ENCODE data around the gene HRH2.

HRH2 gene

DNA sequence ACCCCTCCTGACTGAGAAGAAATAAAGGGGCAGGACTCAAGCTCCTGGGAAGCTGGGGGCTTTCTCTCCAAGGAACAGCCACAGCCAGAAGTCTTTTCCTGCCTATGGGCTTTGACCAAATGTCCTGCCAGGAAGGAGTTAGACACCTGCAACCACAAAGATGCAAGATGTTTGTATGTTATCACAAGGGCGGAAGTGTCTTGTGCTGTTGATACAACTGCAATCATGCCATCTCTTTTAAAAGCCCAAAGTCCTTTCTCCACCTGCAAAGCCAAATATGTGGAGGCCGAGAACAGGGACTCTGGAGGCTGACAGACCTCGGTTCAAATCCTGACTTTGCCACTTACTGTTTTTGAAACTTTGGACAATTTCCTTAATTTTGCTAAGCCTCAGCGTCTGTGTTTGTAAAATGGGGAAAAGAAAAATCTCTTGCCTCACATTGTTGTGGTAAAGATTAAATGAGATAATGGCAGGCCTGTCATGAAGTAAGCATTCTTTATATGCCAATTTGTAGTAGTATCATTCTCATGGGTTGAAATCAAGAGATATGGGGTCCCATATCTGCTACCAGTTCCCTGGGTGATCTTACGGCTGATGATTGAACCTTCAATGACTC lies 17.0 kb downstream of the HRH2 start:
- Histone ChIP-seq H3K18ac (ENCODE audit: low read length) (no peak overlapping the region), H3K27ac (replicated peaks; ENCODE audit: low read length) (no peak overlapping the region), H3K9ac (ENCODE audit: low read depth, low read length, poor library complexity) (no peak overlapping the region), H2BK12ac (ENCODE audit: low read length) (no peak overlapping the region), H4K8ac (ENCODE audit: low read depth, low read length) (no peak overlapping the region), H3K4ac (ENCODE audit: low read length) (no peak overlapping the region), H3K79me1 (ENCODE audit: low read depth, low read length) (no peaks in the 10 kb centered on the region), H2AK5ac (ENCODE audit: low read depth, low read length) (no peak overlapping the region), H3K4me3 (ENCODE audit: low read length in 2 of 2) (no peak overlapping the region), H2BK5ac (ENCODE audit: low read length) (no peak overlapping the region), H4K91ac (ENCODE audit: low read depth, low read length, poor library complexity) (no peak overlapping the region), H3K36me3 (replicated peaks in 1 of 2; ENCODE audit: control insufficient read depth in 2 of 2, insufficient read depth in 2 of 2, low read length in 2 of 2) (no peaks in the 10 kb centered on the region), H3K23ac (ENCODE audit: low read depth, low read length, poor library complexity) (no peak overlapping the region), H3K14ac (ENCODE audit: low read length) (no peak overlapping the region), H2BK120ac (ENCODE audit: low read depth, low read length) (no peak overlapping the region), H3K4me2 (ENCODE audit: insufficient read depth, low read length, poor library complexity, severe bottlenecking) (no peak overlapping the region), H3K9me3 (replicated peaks in 1 of 2; ENCODE audit: control insufficient read depth in 2 of 2, insufficient read depth in 1 of 2, low read depth in 1 of 2, low read length in 2 of 2) (no peaks in the 10 kb centered on the region), H3K27me3 (ENCODE audit: control insufficient read depth in 3 of 3, insufficient read depth in 3 of 3, low read depth in 1 of 3, low read length in 3 of 3) (no peaks in the 10 kb centered on the region), H2AFZ (ENCODE audit: low read length) (no peak overlapping the region), H2BK15ac (ENCODE audit: low read length) (no peak overlapping the region), H3K4me1 (ENCODE audit: control insufficient read depth in 2 of 2, insufficient read depth in 1 of 2, low read depth in 1 of 2, low read length in 2 of 2) (peaks cover 0 to 2% of the 10 kb centered on the region in 2 donors)
- DNase-seq (ENCODE audit: low spot score): no peak
- WGBS, 2 donors (ENCODE audit: extremely low coverage in 2 of 2, insufficient read length in 2 of 2, insufficient replicate concordance in 1 of 2): no CpG with 5 or more reads among the region's 5 CpGs

DNA sequence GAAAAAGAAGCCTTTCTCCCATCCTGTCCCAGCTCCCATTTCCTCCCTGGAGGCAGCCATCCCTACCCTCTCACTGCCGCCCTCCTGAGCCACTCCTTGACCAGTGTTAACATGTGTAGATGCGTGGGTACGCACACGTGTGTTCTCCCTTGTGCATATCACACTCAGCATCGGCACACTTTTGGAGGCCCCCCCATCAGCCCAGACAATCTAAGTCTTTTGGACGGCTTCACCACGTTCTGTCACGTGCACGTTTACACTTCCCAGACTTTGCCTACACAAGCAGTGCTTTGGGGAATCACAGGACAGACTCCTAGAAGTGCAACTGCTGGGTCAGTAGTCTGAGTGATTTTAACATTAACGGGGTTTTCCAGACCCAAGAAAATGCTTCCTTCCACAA lies 18.0 kb downstream of the HRH2 start:
- Histone ChIP-seq H3K9ac (ENCODE audit: low read depth, low read length, poor library complexity) (no peak overlapping the region), H3K4me2 (ENCODE audit: insufficient read depth, low read length, poor library complexity, severe bottlenecking) (no peak overlapping the region), H2AK5ac (ENCODE audit: low read depth, low read length) (no peak overlapping the region), H3K18ac (ENCODE audit: low read length) (no peak overlapping the region), H3K36me3 (replicated peaks in 1 of 2; ENCODE audit: control insufficient read depth in 2 of 2, insufficient read depth in 2 of 2, low read length in 2 of 2) (no peaks in the 10 kb centered on the region), H3K27ac (replicated peaks; ENCODE audit: low read length) (no peak overlapping the region), H3K79me1 (ENCODE audit: low read depth, low read length) (no peaks in the 10 kb centered on the region), H3K14ac (ENCODE audit: low read length) (no peak overlapping the region), H3K27me3 (ENCODE audit: control insufficient read depth in 3 of 3, insufficient read depth in 3 of 3, low read depth in 1 of 3, low read length in 3 of 3) (peaks cover 0 to 9% (median 0%) of the 10 kb centered on the region in 3 experiments), H3K9me3 (replicated peaks in 1 of 2; ENCODE audit: control insufficient read depth in 2 of 2, insufficient read depth in 1 of 2, low read depth in 1 of 2, low read length in 2 of 2) (no peaks in the 10 kb centered on the region), H4K91ac (ENCODE audit: low read depth, low read length, poor library complexity) (no peak overlapping the region), H2BK120ac (ENCODE audit: low read depth, low read length) (no peak overlapping the region), H2BK15ac (ENCODE audit: low read length) (no peak overlapping the region), H4K8ac (ENCODE audit: low read depth, low read length) (no peak overlapping the region), H2BK5ac (ENCODE audit: low read length) (no peak overlapping the region), H2BK12ac (ENCODE audit: low read length) (no peak overlapping the region), H3K4ac (ENCODE audit: low read length) (no peak overlapping the region), H2AFZ (ENCODE audit: low read length) (no peak overlapping the region), H3K23ac (ENCODE audit: low read depth, low read length, poor library complexity) (no peak overlapping the region), H3K4me3 (ENCODE audit: low read length in 2 of 2) (no peak overlapping the region), H3K4me1 (ENCODE audit: control insufficient read depth in 2 of 2, insufficient read depth in 1 of 2, low read depth in 1 of 2, low read length in 2 of 2) (peaks cover 0 to 2% of the 10 kb centered on the region in 2 donors)
- DNase-seq (ENCODE audit: low spot score): no peak
- WGBS, 2 donors (ENCODE audit: extremely low coverage in 2 of 2, insufficient read length in 2 of 2, insufficient replicate concordance in 1 of 2): no CpG with 5 or more reads among the region's 10 CpGs

DNA sequence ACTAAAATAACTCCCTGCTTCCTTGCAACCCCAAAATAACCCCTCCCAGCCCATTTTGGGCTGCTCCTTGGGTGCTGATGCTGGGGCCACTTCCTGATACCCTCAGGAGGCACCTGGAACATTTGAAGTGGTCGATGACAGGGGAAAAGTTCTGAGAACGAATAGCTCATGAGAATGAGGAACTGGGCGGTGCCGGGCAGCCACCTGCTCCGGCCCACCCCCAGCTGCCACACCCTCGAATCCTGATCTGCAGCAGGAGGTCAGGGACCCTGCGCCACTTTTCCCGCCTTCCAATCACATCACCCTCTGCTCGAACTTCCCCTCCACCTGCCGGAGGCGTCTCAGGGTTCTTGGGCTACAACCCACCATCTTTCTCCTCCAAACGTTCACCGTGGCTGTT lies 19.7 kb downstream of the HRH2 start:
- Histone ChIP-seq H4K91ac (ENCODE audit: low read depth, low read length, poor library complexity) (no peak overlapping the region), H3K23ac (ENCODE audit: low read depth, low read length, poor library complexity) (no peak overlapping the region), H2BK120ac (ENCODE audit: low read depth, low read length) (no peak overlapping the region), H3K14ac (ENCODE audit: low read length) (no peak overlapping the region), H2BK12ac (ENCODE audit: low read length) (no peak overlapping the region), H3K4me3 (ENCODE audit: low read length in 2 of 2) (no peak overlapping the region), H4K8ac (ENCODE audit: low read depth, low read length) (no peak overlapping the region), H3K79me1 (ENCODE audit: low read depth, low read length) (no peaks in the 10 kb centered on the region), H3K4me2 (ENCODE audit: insufficient read depth, low read length, poor library complexity, severe bottlenecking) (no peak overlapping the region), H3K27me3 (ENCODE audit: control insufficient read depth in 3 of 3, insufficient read depth in 3 of 3, low read depth in 1 of 3, low read length in 3 of 3) (peaks cover 0 to 13% (median 0%) of the 10 kb centered on the region in 3 experiments), H2BK5ac (ENCODE audit: low read length) (no peak overlapping the region), H3K36me3 (replicated peaks in 1 of 2; ENCODE audit: control insufficient read depth in 2 of 2, insufficient read depth in 2 of 2, low read length in 2 of 2) (no peaks in the 10 kb centered on the region), H2BK15ac (ENCODE audit: low read length) (no peak overlapping the region), H3K4me1 (ENCODE audit: control insufficient read depth in 2 of 2, insufficient read depth in 1 of 2, low read depth in 1 of 2, low read length in 2 of 2) (peaks cover 0 to 3% of the 10 kb centered on the region in 2 donors), H3K9me3 (replicated peaks in 1 of 2; ENCODE audit: control insufficient read depth in 2 of 2, insufficient read depth in 1 of 2, low read depth in 1 of 2, low read length in 2 of 2) (no peaks in the 10 kb centered on the region), H3K27ac (replicated peaks; ENCODE audit: low read length) (no peak overlapping the region), H3K4ac (ENCODE audit: low read length) (no peak overlapping the region), H3K18ac (ENCODE audit: low read length) (no peak overlapping the region), H2AFZ (ENCODE audit: low read length) (no peak overlapping the region), H2AK5ac (ENCODE audit: low read depth, low read length) (no peak overlapping the region), H3K9ac (ENCODE audit: low read depth, low read length, poor library complexity) (no peak overlapping the region)
- DNase-seq (ENCODE audit: low spot score): no peak
- no CpG with 5 or more reads among the region's 13 CpGs for WGBS, 2 donors (ENCODE audit: extremely low coverage in 2 of 2, insufficient read length in 2 of 2, insufficient replicate concordance in 1 of 2)

DNA sequence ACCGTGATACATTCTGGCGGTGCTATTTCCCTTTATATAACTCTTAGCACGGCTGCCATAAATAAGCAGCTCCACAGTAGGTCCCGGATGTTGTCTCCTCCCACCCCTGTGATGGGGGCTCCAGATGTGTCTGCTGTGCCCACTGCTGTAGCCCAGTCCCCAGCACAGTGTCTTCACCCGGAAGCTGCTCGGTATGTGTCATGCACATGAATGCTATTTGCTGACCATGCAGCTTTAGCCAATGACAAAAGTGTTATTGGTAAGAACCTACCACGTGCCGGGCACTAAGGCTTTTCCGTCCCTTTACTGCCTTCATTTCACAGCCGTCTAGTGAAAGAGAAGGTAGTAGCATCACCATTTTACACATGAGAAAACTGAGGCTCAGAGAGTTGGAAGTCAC lies 20.2 kb downstream of the HRH2 start:
- Histone ChIP-seq H3K9me3 (replicated peaks in 1 of 2; ENCODE audit: control insufficient read depth in 2 of 2, insufficient read depth in 1 of 2, low read depth in 1 of 2, low read length in 2 of 2) (no peaks in the 10 kb centered on the region), H2BK120ac (ENCODE audit: low read depth, low read length) (no peak overlapping the region), H2AFZ (ENCODE audit: low read length) (no peak overlapping the region)

More for the DNA sequence above, 20.2 kb downstream of the HRH2 start:
- no peak for DNase-seq (ENCODE audit: low spot score)
- Histone ChIP-seq H3K23ac (ENCODE audit: low read depth, low read length, poor library complexity) (no peak overlapping the region), H3K27me3 (ENCODE audit: control insufficient read depth in 3 of 3, insufficient read depth in 3 of 3, low read depth in 1 of 3, low read length in 3 of 3) (peaks cover 0 to 13% (median 0%) of the 10 kb centered on the region in 3 experiments), H3K4me1 (ENCODE audit: control insufficient read depth in 2 of 2, insufficient read depth in 1 of 2, low read depth in 1 of 2, low read length in 2 of 2) (peaks cover 0 to 1% of the 10 kb centered on the region in 2 donors), H2BK5ac (ENCODE audit: low read length) (no peak overlapping the region), H2BK12ac (ENCODE audit: low read length) (no peak overlapping the region), H3K4me2 (ENCODE audit: insufficient read depth, low read length, poor library complexity, severe bottlenecking) (no peak overlapping the region), H3K4me3 (ENCODE audit: low read length in 2 of 2) (no peak overlapping the region), H4K8ac (ENCODE audit: low read depth, low read length) (no peak overlapping the region), H3K18ac (ENCODE audit: low read length) (no peak overlapping the region), H3K36me3 (replicated peaks in 1 of 2; ENCODE audit: control insufficient read depth in 2 of 2, insufficient read depth in 2 of 2, low read length in 2 of 2) (no peaks in the 10 kb centered on the region), H3K4ac (ENCODE audit: low read length) (no peak overlapping the region), H3K14ac (ENCODE audit: low read length) (no peak overlapping the region), H3K9ac (ENCODE audit: low read depth, low read length, poor library complexity) (no peak overlapping the region), H2AK5ac (ENCODE audit: low read depth, low read length) (no peak overlapping the region), H3K79me1 (ENCODE audit: low read depth, low read length) (no peaks in the 10 kb centered on the region), H4K91ac (ENCODE audit: low read depth, low read length, poor library complexity) (no peak overlapping the region), H3K27ac (replicated peaks; ENCODE audit: low read length) (no peak overlapping the region), H2BK15ac (ENCODE audit: low read length) (no peak overlapping the region)
- no CpG with 5 or more reads among the region's 10 CpGs for WGBS, 2 donors (ENCODE audit: extremely low coverage in 2 of 2, insufficient read length in 2 of 2, insufficient replicate concordance in 1 of 2)
